Measurements from ENCODE around the gene ASCL3. TPM values are rescaled to one million over a fixed set of nuclear protein-coding genes. Genes with fewer than 3 reads are reported as not detected.

ASCL3 gene
- total RNA-seq, 4 donors from 2014 or later: not detected

DNA sequence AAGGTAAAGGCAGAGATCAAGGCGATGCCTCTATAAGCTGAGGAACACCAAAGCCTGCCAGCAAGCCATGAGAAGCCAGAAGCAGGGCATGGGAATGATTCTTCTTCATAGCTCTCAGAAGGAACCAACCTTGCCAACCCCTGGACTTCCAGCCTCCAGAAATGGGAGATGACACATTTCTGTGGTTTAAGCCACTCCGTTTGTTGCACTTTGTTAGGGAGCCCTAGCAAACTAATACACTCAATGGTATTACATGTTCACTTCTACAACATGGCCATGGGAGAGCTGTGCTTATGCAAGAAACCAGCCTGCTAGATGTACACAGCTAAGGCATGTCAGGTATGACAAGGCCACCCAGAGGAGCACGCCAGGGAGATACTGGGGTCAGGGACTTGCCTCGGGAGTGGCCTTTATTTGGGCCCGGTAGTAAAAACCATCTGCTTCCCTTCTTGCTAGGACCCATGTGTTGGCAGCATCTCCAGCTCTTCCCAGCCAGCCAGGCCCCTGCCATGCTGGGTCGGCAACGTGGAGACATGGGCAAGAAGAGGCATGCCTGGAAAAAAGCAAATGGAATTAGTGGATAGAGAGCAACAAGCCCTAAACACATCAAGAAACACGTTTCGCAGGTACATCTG is 13.7 kb downstream of the ASCL3 start:
- no peak overlapping the region for H3K27ac ChIP-seq
- no peak for TF ChIP-seq POLR2A (IDR thresholded peaks at IDR 0.05)
- TF ChIP-seq, protein P1, sequence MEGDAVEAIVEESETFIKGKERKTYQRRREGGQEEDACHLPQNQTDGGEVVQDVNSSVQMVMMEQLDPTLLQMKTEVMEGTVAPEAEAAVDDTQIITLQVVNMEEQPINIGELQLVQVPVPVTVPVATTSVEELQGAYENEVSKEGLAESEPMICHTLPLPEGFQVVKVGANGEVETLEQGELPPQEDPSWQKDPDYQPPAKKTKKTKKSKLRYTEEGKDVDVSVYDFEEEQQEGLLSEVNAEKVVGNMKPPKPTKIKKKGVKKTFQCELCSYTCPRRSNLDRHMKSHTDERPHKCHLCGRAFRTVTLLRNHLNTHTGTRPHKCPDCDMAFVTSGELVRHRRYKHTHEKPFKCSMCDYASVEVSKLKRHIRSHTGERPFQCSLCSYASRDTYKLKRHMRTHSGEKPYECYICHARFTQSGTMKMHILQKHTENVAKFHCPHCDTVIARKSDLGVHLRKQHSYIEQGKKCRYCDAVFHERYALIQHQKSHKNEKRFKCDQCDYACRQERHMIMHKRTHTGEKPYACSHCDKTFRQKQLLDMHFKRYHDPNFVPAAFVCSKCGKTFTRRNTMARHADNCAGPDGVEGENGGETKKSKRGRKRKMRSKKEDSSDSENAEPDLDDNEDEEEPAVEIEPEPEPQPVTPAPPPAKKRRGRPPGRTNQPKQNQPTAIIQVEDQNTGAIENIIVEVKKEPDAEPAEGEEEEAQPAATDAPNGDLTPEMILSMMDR (IDR thresholded peaks at IDR 0.05): no peak
- H3K9me3 ChIP-seq: no peaks in the 10 kb centered on the region
- H3K36me3 ChIP-seq: no peaks in the 10 kb centered on the region
- no peak overlapping the region for H3K4me3 ChIP-seq
- intact Hi-C loops (cut with DNase I; ENCODE audit: low total_unique reads): no loop called here
- no peaks in the 10 kb centered on the region for H3K27me3 ChIP-seq
- H3K4me1 ChIP-seq: no peaks in the 10 kb centered on the region
- DNase-seq: no peak

DNA sequence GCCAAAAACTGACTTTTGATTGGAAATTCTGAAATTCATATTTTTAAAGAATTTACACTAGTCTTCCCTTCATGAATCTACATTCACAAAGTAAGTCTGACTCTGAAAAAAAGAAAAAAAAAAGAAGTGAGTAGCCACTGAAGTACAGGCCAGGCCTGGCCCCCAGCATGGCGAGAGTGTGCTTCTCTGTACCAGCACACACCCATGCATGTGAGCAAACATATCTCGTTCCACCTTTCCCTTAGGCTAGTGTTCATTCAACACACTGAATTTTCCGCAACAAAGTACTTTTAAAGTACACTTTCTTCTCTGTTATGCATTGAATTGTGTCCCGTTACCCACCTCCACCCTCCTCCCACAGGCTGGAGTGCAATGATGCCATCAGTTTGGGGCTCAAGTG is 14.6 kb downstream of the ASCL3 start:
- H3K4me3 ChIP-seq: no peak overlapping the region
- H3K36me3 ChIP-seq: no peaks in the 10 kb centered on the region
- no peaks in the 10 kb centered on the region for H3K4me1 ChIP-seq
- DNase-seq: no peak
- intact Hi-C loops (cut with DNase I; ENCODE audit: low total_unique reads): no loop called here
- no peak for TF ChIP-seq POLR2A (IDR thresholded peaks at IDR 0.05)
- TF ChIP-seq, protein P1 (IDR thresholded peaks at IDR 0.05): no peak
- H3K27ac ChIP-seq: no peak overlapping the region
- H3K9me3 ChIP-seq: no peaks in the 10 kb centered on the region
- no peaks in the 10 kb centered on the region for H3K27me3 ChIP-seq

- Histone ChIP-seq H3K9me3 (no peaks in the 10 kb centered on the region), H3K27ac (no peak overlapping the region), H3K4me1 (no peaks in the 10 kb centered on the region), H3K36me3 (no peaks in the 10 kb centered on the region), H3K4me3 (no peak overlapping the region), H3K27me3 (no peaks in the 10 kb centered on the region)
- DNase-seq: no peak
- TF ChIP-seq POLR2A (IDR thresholded peaks at IDR 0.05): no peak
- TF ChIP-seq, protein P1 (IDR thresholded peaks at IDR 0.05): no peak
- intact Hi-C loops (cut with DNase I; ENCODE audit: low total_unique reads): no loop called here
Measured at GRCh38 chr11:8927233-8927632, 15.6 kb downstream of the ASCL3 start.

DNA sequence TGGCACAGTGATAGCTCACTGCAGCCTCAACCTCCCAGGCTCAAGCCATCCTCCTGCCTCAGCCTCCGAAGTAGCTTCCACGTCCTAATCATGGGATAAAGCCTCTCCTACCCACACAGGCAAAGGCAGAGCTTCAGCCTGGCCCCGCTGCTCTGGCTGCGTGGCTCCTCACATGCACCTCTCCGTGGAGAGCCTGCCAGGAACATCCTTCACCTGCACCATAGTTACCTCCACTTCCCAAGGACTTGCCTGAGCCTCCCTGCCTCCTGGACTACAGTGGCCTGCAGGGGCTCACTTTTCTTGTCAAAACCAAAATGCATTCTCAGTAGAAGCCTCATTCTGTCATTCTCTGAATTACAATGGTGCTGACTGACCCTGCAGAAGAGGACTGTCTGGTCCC is 16.6 kb downstream of the ASCL3 start:
- TF ChIP-seq POLR2A (IDR thresholded peaks at IDR 0.05): no peak
- no peak for DNase-seq
- Histone ChIP-seq H3K27me3 (no peaks in the 10 kb centered on the region), H3K36me3 (no peaks in the 10 kb centered on the region), H3K4me3 (no peak overlapping the region), H3K9me3 (no peaks in the 10 kb centered on the region), H3K27ac (no peak overlapping the region), H3K4me1 (no peaks in the 10 kb centered on the region)
- intact Hi-C loops (cut with DNase I; ENCODE audit: low total_unique reads): no loop called here

- no peak for TF ChIP-seq POLR2A (IDR thresholded peaks at IDR 0.05)
- TF ChIP-seq, protein P1 (IDR thresholded peaks at IDR 0.05): no peak
- Histone ChIP-seq H3K36me3 (no peaks in the 10 kb centered on the region), H3K4me1 (no peaks in the 10 kb centered on the region), H3K4me3 (no peak overlapping the region), H3K27me3 (no peaks in the 10 kb centered on the region), H3K27ac (no peak overlapping the region), H3K9me3 (no peaks in the 10 kb centered on the region)
- intact Hi-C loops (cut with DNase I; ENCODE audit: low total_unique reads): no loop called here
- DNase-seq: no peak
Measured at GRCh38 chr11:8925711-8926110, 17.1 kb downstream of the ASCL3 start.

DNA sequence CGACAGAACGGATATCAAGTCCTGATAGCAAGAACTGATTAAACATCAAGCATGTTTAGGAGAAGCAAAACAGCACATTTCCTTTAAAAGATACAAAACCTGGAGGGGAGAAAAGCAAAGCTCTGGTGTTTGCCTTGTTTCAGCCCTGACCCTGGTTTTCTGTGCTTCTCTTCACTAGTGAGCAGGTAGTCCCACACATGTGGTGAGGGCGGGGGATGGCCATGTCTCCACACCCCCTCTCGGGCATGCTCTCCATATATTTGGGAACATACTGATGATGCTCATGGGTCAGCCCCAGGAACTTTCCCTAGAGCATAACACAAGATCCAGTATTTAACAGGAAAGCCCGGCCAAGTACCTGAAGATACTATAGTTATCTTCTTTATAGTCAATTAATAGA is 20.1 kb downstream of the ASCL3 start:
- no peaks in the 10 kb centered on the region for H3K36me3 ChIP-seq
- intact Hi-C loops (cut with DNase I; ENCODE audit: low total_unique reads): no loop called here

More for the DNA sequence above, 20.1 kb downstream of the ASCL3 start:
- DNase-seq: no peak
- H3K27ac ChIP-seq: no peak overlapping the region
- H3K4me3 ChIP-seq: no peak overlapping the region
- H3K9me3 ChIP-seq: no peaks in the 10 kb centered on the region
- H3K27me3 ChIP-seq: no peaks in the 10 kb centered on the region
- H3K4me1 ChIP-seq: no peaks in the 10 kb centered on the region
- TF ChIP-seq, protein P1 (IDR thresholded peaks at IDR 0.05): no peak
- no peak for TF ChIP-seq POLR2A (IDR thresholded peaks at IDR 0.05)
